ENCODE measurements around the gene NBEAL1.
"Not testable (repeated sequence)": the region's sequence is repeated elsewhere in the genome, so short reads cannot be mapped to it uniquely, and the experiment has no call there.

Gene NBEAL1

GRCh38 chr2:203122317-203122986, 107.8 kb downstream of the NBEAL1 start:
- DNase-seq = no peak

DNA sequence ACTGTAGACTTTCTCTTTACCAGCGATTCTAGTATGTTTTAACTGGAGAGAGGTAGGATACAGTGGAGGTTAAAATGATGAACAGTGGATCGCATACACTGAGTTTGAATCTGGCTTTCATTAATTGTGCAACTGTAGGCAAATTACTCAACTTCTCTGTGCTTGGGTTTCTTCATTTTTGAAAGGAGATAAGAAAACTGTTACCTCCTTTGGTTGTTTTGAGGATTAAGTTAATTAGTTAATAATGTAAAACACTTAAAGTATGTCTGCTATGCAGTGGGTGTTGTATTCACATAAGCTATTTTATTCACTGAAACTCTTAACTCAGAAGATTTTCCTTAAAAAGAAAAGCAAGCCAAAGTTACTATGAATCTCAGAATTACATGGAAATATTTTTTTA, 112.3 kb downstream of the NBEAL1 start:
- no peak for DNase-seq

DNA sequence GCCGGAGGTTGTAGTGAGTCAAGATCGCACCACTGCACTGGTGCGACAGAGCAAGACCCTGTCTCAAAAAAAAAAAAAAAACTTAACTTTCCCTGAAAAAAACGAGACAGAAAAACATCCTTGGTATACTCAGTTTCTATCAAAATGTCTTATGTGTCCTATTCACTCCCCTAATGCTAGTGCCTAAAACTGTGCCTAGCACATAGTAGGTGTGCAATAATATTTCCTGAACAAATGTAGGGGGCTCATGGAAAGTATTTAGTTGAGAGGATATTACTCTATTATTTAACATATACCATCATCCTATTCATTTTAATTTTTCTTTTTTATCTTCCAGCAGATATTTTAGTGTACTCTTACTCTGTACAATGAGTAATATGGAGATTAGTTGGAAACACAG, 120.4 kb downstream of the NBEAL1 start:
- DNase-seq = no peak

DNA sequence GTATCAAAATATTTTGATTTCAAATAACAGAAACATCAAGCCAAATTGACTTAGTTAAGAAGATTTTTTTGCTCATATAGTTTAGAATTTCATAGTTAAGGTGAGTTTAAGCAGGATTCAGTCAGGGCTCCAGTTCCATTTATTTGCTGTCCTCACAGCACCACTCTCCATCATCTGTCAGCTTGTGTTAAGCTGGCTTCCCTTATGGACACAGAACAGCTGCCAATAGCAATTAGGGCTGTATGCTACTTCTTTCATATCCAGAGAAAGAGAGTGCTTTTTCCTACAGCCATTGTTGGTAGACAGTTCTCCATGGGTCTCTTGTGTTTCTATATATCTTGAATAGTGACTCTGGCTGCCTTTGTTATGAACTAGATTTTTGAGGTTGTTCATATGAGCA, 128.7 kb downstream of the NBEAL1 start:
- DNase-seq = no peak

GRCh38 chr2:203149194-203149593, 134.5 kb downstream of the NBEAL1 start:
- no peak for DNase-seq

- DNase-seq = no peak
Observed at GRCh38 chr2:203155406-203155805, 140.7 kb downstream of the NBEAL1 start.

GRCh38 chr2:203162722-203163121, 148.0 kb downstream of the NBEAL1 start:
- DNase-seq = not testable (repeated sequence)

DNA sequence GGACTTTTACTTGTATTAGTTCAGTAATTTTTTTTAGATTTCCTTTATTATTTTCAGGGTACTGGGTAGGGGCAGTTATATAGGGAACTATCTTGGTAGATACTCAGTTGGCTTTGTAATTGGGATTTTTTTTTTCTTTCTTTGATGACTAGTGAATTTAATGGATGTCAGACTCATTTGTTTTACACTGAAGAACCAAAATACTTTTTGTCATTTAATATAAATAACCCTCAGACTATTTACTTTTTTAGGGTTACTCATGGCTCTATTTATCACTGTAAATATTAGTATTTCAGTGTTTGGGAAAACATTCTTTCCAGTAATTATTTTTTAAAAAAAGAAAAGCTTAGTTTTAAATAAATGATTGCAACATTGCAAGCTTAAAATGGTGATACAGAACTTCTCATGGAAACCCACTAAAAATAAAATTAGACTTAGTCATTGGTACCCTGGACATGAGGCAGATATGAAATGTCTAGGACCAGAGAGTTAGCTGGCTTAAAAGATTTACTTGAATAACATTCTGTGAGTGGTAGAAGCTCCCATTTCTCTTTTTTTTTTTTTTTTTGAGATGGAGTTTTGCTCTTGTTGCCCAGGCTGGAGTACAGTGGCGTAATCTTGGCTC, 149.7 kb downstream of the NBEAL1 start:
- no peak for DNase-seq

DNA sequence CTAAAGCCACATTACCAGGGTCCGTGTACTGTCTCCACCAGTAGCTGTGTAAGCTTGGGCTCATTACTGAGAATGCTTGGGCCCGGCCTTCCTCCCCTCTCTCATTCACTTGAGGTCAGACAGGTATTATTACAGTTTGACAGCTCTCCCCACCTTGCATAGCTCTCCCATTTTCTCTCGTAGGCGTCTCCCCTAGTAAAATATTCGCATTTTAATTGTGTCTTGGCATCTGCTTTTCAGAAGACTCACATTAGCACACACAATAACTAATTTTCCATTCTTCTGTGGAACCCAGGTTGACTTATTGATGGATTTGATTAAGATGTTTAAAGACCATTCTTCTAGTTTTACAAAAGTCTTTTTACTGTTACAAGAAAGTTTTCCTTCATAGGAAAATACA, 153.1 kb downstream of the NBEAL1 start:
- no peak for DNase-seq

DNA sequence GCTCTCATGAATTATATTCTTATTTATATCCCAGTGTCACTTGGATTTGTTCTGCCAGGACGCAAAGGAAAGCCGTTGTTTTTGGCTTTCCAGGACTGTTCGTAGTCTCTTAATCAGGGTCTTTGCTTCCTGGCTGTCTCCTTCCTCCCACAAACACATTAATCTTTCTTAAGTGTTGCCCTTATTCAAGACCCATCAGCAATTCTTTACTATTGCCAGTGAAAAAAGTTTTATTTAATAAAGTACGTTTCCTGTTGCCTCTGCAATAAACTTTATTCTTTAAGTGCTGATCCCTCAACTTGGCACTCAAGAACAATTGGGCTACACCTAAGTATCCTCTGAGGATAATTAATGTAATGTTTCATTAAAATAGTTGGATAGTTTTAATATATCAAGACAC, 155.8 kb downstream of the NBEAL1 start:
- no peak for DNase-seq

- DNase-seq = no peak
Observed at GRCh38 chr2:203175371-203175770, 160.7 kb downstream of the NBEAL1 start.

GRCh38 chr2:203177361-203177760, 162.7 kb downstream of the NBEAL1 start:
- DNase-seq = no peak

- DNase-seq = no peak
Observed at GRCh38 chr2:203185864-203186263, 171.2 kb downstream of the NBEAL1 start.

DNA sequence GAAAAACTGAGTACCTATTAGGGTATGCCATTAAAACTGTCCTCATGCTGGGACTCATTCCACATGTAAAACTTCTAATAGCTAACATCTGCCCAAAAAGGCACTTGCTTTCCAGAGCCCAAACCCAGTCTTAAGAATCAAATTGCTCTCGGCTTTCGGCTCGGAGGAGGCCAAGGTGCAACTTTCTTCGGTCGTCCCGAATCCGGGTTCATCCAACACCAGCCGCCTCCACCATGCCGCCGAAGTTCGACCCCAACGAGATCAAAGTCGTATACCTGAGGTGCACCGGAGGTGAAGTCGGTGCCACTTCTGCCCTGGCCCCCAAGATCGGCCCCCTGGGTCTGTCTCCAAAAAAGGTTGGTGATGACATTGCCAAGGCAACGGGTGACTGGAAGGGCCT, 175.9 kb downstream of the NBEAL1 start:
- DNase-seq = not testable (repeated sequence)

- DNase-seq = not testable (repeated sequence)
Observed at GRCh38 chr2:203191026-203191425, 176.4 kb downstream of the NBEAL1 start.

DNA sequence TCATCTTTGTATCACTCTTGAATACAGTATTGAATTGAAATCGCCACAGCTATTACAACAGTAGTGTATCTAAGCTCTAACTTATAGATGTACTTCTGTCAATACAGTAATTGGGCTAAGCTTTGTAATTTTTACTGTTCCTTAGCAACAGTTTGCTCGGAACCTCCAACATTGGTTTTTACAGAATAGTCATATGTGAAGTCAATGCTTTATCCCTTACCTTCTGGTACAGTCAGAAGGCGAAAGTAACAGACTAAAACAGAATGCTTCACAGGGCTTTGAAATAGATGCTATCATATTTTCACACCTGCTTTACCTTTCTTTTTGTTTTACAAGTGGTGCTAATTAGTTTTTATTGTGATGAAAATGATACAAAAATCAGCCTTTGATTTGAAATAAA, 177.3 kb downstream of the NBEAL1 start:
- no peak for DNase-seq

GRCh38 chr2:203195331-203196036, 180.8 kb downstream of the NBEAL1 start:
- no peak for DNase-seq

- no peak for DNase-seq
Observed at GRCh38 chr2:203200866-203201265, 186.2 kb downstream of the NBEAL1 start.

- no peak for DNase-seq
Observed at GRCh38 chr2:203201426-203201825, 186.8 kb downstream of the NBEAL1 start.

DNA sequence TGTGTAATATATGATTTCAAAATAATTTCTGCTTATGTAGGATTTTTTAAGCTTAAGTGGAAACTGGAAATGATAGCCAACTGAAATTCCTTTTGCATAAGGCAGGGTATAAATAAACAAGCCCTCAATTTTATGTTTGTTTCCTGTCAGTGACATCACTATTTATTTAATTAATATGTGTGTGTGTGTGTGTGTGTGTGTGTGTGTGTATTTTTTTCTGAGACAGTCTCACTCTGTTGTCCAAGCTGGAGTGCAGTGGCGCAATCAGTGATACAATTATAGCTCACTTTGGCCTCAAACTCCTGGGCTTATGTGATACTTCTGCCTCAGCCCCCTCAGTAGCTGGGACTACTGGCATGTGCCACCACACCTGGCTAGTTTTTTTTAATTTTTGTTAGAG, 194.9 kb downstream of the NBEAL1 start:
- no peak for DNase-seq

DNA sequence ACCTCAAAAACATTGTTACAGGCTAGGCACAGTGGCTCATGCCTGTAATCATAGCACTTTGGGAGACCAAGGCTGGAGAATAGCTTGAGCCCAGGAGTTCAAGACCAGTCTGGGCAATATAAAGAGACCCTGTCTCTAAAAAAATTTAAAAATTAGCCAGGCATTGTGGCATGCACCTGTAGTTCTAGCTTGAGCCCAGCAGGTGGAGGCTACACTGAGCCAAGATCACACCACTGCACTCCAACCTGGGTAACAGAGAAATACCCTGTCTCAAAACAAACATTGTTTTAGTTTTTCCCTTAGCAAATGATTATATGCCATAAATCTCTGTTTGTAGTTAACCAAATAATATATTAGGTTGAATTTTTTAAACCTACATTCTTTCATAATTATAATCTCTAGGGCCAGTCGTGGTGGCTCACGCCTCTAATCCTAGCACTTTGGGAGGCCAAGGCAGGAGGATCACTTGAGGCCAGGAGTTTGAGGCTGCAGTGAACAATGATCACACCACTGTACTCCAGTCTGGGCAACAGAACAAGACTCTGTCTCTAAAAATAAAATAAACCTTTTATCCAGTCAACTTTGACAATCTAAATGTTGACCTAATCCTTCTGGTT, 210.9 kb downstream of the NBEAL1 start:
- no peak for DNase-seq

GRCh38 chr2:203229674-203230073, 215.0 kb downstream of the NBEAL1 start:
- not testable (repeated sequence) for DNase-seq

- no peak for DNase-seq
Observed at GRCh38 chr2:203237346-203238238, 222.9 kb downstream of the NBEAL1 start.

Data from stimulated activated naive CD4-positive, alpha-beta T cell treated with Interleukin-2 at 50 U/mL for 16 hours (primary cell).